Stimulated activated CD4-positive, alpha-beta T cell treated with anti-CD3 and anti-CD28 coated beads, Interleukin-12 subunit alpha, Interleukin-12 subunit beta, amount 100 ng/mL, for 4 hours (primary cell): Measurements from ENCODE around the gene KCNMB2.

Source experiments
- DNase-seq: peaks from one replicate; pipeline ENCODE4 v3.0.0-alpha.2; 2020

KCNMB2 gene

DNA sequence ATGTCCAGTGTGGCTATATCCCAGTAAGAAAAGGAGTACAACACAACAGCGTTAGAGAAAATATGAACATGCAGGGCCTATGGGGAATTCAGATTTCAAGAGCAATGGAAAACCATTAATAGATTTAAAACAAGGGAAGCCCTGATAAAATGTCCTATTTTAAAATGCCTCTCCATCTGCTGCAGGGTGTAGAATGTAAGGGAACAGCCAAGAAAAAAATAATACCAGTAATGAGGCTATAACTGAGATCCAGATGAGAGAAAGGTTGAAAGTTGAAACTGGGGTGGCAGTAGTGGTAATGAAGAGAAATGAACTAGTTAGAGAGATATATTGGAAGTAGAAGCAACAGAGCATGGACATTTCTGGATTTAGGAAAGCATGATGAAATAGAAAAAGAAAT, 226.1 kb downstream of the KCNMB2 start:
- DNase-seq = no peak

DNA sequence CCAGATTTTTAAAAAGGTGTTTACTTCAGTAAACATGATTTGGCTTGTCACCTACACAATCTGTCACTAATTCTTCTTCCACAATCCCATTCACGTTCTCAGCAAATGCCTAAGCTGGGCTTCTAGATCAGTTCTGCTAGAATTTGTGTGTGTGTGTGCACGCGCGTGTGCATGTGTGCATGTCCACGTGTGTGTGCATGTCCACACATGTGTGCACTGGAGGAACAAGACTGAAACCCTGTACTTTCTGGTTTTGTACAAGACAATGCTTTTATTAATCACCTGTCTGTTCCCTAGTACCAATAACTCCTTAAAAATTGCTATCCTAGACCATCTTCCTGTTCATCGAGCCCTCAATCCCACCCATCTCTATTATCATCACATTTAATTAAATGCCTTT, 229.2 kb downstream of the KCNMB2 start:
- DNase-seq = no peak

DNA sequence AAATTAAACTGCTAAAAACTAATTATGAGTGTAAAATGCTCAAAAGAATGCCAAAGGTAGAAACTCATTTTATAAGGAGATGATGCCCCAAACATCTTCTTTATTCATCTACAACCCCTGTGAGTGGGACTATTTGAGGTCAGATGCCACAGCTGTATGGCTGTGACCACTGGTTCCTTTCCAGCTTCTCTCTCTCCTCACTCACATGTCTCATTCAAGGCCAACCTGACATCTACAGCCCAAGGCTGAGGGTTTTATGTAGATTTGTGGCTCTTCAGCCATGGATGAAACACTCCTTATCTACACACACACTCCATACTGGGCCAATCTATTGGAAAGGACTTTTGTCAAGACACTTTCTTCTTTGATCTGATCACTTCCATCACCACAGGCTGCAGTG, 231.3 kb downstream of the KCNMB2 start:
- no peak for DNase-seq

DNA sequence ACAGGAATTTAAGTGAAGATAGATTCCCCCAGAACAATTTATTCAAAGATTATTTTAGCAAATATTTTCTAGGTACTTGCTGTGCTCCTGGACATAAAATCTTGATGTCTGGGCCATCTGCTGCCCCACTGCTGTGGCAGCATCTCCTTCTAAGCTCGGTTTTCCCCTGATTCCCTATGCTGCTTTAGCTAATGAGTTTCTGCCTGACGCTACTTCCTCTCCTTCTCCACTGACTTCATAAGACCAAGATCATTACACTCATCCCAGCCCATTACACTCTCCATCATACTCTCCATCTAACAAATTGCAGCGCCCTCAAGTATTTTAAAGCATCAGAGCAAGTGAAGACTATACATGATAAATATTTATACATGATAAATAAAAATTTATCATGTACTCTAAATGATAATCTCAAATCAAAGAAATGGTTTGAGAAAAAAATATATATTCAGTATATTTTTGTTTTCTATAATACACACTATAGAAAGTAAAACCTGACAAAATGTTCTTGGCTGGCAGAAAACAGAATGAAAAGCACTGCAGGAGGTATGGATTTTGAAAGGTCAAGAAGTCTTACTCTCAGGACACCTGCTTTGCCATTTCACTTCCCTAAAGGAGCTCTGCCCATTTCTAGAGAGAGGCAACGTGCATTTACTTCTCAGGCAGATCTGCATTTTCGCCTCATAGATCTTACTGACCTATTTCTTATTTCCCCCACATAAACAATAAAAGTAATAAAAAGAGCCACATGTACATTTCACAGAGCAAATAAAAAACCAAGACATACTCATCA, 232.0 kb downstream of the KCNMB2 start:
- no peak for DNase-seq

DNA sequence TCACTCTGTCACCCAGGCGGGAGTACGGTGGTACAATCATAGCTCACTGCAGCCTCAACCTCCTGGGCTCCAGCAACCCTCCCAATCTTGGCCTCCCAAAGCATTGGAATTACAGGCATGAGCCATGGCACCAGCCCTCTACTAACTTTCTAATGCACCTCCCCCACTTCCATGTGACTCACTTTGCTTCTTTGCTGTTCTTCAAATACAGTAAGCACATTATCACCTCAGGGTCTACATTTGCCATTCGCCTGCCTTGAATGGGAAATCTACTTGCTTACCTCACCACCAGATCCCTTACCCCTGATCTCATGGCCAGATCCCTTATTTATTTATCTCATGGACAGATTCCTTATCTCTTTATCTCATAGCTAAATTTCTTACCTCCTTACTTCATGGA, 235.3 kb downstream of the KCNMB2 start:
- no peak for DNase-seq

DNA sequence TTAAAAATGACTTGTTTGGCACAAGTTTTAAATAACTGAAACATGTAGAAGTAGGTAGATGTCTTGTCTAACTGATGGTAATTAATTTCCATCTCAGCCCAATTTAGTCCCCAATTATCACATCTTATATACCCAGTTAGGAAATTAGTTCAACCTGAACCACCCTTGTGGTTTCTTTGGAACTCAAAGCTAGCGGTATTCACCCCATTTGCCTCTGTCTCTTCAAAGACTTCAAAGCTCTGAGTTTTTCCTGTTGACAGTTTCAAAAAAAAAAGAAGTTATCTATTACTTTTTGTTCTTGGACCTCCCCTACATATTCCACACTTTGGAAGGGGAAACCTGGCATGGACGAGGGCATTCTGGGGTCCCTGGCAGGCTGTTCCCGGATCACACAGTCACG, 236.5 kb downstream of the KCNMB2 start:
- no peak for DNase-seq

DNA sequence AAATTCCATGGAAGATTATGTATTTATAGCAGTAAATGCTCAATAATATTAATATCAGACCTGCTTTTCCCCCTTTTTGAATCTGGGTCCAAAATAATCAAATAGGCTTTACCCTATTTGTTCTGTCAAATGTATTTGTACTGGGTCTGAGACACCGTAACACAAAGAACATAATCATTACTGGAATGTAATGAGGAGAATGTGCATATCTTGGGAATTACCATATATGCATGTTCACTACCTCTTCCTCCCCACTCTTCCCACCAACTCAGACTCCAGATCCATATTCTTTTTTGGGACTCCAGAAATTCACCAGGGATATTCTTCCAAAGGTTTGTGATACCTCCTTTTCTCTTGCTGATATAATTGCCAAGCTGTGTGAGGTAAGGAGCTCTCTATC, 237.1 kb downstream of the KCNMB2 start:
- DNase-seq = no peak

DNA sequence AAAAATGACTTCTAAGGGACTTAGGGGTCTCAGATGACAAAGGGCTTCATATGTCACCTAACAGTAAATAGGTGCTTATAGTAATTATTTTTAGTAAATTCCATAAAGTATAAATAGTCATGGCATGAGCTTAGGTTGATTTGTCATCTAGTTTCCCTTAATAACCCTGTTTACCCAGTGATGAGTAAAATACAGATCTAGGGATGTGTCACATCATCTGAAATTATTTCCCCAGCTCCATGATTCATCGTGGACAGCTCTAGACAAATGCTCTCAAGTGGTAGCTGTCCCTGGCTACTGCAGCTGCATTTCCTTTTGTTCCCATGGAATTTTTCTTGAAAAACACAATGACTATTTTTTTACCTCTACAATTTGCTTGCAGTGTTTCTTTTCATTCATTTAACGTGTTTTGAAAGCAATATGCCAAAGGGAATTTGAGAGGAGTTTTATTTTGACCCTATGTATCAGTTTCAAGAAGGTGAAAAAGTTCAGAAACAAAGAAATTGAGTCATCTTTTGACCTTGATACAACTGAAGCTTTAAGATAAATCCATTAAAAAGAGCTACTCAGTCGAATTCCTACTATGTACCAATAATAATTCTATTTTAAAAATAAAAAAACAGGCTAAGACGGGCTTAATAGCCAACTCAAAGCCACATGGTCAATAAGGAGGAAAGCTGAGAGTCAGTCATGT, 241.6 kb downstream of the KCNMB2 start:
- DNase-seq = no peak

DNA sequence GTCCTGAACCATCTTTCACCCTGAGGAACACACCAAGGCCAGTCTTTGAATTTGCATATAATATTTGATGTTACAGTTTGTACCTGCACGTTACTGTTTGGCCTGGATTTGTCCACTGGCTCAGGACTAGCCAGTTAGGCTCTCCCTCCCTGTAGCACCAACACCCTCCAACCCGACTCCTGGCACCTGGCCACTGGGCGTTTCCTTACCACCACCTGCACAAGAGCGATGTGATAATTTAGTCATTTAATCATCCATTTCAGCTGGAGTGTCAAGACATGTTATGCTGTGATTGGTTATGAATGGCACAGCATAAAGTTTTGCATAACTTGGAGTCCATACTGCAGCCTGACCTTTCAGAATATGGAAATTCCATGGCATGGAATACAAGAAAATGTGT, 242.4 kb downstream of the KCNMB2 start:
- DNase-seq = no peak

DNA sequence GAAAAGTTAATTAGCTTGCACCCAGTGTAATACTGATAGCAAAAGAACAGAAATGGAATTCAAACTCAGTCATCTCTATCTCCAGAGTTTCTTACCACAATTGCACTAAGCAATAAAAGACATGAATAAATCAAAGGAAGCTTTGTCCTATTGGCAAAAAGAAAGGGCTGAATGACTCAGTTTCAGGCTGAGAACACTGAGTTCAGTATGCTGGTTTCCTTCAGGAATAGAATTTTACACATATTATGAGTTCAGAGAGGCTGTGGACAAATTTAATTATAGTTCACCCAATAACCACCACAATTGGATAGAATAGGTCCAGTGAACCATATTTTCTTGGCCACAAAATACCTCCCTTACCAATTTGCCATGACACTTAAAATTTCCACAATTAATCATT, 249.7 kb downstream of the KCNMB2 start:
- DNase-seq = no peak

DNA sequence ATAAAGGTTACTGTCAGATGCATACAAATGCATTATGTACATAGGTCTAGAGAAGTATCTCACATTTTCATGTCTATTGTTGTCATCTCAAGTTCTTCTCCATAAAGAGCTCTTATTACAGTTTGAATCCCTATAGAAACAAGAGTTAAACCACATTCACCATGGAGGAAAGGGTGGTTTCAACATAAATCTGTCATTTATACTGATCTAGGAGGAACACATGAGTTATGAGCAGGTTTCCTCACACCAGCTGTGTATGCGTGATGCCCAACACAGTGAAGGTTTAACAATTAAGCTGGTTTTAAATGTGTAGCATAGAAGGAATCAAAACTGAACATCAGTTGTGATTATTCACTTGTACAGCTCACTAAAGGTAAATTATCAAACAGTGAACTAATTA, 251.7 kb downstream of the KCNMB2 start:
- DNase-seq = no peak

DNA sequence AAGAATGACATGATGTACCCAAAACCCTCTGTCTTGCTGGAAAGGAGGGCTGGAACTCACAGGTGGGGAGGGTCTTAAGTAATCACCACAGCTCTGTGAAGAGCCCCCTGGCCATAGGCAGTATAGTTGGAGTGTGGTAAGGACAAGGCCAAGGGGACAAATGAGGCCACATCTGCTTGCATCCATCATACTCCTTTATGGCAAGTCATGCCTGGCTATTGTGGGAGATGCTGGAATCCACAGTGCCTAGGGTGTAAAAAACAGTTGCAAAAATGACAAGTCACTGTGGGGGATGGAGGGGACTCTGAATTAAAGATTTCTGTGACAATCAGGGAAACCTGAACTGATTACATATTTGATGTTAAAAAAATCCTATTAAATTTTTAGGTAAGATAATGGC, 258.5 kb downstream of the KCNMB2 start:
- no peak for DNase-seq

DNA sequence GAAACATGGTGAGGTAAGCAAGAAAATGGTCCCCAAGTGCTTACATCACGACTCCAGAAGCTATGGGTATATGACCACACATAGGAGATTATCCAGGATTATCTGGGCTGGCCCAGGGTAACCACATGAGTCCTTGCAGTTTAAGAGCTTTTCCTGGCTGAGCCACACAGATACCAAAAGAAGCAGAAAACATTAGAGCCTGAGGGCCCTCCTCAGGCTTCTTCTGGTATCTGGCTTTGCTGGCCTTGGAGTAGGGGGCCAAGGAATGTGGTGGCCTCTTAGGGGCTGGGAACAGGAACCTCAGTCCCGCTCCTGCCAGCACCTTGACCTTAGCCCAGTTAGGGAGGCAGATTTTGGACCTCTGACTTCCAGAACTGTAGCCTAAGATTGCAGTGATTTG, 259.1 kb downstream of the KCNMB2 start:
- no peak for DNase-seq

DNA sequence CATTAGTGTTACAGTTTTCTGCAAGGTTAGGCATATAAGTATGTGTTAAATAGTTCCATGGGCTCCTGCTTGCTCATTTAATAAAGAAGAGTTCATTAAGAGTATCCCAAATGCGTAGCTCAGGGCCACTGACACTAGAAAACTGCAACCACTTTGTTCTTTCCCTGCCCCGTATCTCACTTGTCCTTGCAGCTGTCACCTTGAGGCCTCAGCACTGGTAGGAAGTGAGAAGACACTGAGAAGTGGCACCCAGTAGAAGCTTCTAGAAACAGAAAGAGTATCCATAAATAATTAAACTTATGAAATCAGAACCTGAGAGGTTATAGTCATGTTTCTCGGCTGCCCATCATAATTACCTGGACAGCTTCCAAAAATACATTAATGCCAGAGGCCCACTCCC, 266.0 kb downstream of the KCNMB2 start:
- no peak for DNase-seq

DNA sequence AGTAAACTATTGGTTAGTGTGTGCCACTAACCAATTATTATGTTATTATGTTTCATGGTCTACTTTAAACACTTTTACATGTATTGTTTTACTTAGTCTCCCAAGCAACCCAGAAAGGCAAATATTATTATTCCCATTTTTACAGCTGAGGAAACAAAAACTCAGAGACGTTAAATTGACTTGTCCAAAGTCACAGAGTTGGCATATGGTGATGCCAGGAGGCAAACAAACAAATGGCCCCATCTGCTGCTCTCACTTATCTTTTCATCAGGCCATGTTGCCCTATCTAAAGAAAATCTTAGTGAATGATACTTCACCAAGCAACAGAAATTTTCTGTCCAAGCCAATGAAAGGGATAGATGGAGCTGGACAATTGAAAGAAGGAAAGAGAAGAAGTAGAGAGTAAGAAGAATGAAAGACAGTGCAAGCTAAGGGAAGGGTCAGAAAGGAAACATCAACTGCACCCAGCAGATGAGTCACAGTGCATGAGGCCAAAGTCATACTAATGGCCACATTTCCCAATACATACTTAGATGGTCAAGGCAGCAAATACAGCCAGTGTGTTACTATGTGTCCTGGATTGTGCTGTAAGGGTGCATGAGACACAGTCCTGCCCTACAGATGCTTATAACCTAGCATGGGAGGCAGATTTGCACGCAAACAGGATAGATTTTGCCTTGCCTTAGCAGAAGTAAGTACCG, 266.9 kb downstream of the KCNMB2 start:
- no peak for DNase-seq

DNA sequence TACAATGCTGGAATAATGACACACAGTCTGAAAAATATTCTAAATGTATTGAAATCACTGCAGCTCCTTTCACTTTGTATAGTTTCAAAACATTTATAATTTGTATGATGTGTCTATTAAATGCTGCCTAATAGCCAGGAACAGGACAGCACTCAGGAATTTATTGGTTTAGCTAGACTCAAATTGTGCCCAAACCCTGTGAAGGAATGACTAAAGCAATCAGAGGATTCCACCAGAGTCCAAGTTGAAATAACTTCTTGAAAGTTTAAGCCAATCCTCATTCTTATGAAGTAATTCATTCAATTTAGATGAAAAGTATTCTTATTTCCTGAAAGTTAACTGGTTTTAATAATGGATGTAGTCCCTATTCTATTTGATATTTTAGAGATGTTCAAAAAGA, 268.4 kb downstream of the KCNMB2 start:
- no peak for DNase-seq

DNA sequence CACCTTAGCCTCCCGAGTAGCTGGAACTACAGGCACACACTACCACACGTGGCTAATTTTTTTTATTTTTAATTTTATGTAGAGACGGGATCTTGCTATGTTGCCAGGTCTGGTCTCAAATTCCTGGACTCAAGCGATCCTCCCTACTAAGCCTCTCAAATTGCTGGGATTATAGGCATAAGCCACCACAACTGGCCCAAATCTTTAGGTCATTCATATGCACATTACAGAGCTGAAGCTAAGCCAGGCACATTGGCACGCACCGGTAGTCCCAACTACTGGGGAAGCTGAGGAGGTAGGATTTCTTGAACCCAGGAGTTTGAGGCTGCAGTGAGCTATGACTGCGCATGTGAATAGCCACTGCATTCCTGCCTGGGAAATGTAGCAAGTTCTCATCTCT, 269.5 kb downstream of the KCNMB2 start:
- DNase-seq = no peak

DNA sequence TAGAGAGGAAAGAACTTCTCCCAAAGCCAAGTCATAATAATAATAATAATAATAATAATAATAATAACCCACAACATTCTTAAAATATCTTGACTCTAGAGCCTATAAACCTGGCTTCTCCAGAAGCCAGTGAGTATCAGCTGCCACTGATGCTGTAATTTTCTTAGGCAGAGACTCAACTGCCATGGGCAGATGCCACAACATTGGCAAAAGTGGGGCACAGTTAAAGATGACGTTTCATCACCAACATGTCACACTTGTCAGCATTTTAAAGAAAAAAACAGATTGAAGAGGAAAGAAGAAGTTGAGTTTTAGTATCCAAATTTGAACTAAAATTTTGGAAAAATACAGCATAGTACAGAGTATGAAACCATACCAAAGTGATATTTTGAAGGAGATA, 270.4 kb downstream of the KCNMB2 start:
- DNase-seq = no peak

DNA sequence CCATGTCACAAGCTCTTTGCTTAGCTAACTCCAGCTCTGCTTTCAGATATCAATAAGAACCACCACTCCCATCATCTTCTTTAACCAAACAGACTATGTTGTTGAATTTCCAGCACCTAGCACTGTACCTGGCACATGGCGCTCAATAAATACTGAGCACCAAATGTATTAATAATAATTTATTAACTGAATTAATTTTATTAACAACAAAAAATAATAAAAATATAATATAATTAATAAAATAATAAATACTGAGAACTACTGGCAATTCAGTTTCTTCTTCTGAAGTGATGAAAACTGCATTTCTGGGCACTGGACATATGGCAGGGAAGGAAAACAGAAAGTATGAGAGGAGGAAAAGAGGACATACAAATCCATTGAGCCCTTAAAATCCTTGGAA, 271.5 kb downstream of the KCNMB2 start:
- no peak for DNase-seq

DNA sequence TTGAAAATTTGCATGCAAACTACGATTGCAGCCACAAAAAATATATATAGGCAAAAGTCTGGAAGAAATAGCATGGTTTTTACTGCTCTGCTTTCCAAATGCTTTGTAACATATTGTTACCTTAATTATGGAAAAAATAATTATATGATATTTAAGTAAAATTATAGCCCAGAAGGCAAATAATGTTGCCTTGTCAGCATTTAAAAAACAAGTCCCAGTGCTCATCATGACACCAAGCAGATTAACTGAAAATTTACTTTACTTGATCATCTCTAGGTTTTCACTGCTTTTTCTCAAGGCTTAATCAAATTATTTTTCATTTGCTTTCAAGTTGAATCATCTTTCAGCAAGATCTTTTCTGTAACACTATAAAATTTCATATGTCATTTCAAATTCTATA, 272.5 kb downstream of the KCNMB2 start:
- no peak for DNase-seq

DNA sequence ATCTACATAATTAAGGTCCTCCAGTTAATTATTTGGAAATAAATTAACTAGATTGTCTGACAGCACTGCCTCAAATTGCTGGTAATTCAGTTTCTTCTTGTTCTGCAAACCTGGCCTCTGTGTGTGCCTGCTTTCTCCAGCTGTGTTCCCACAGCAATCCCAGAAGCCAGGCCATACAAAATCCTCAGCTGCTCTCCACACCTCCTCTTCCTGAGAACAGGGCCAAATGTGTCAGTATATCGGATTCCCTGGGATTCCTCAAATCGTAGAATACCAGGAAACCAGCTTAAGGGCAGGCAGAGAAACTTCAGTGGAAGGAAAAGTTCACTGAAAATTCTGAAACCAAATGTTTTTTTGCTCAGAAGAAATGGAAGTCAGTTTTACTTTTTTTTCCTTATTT, 273.9 kb downstream of the KCNMB2 start:
- no peak for DNase-seq

DNA sequence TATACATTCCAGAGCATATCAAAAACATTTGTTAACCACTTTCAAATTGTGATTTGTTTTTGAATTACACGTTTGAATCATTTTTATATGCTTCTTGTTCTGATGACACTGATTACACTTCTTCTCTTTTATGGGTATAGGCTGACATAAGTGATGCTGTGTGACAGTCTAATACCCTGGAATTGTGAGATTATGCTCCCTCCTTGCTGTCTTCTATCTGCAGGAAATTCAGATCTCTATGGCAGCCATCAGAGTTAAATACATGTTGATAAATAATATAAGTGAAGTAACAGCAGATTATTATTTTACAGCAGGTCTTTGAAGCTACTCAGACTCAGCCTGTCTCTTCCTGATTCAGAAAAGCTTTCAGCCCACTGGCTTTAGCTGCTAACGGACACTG, 286.5 kb downstream of the KCNMB2 start:
- no peak for DNase-seq

DNA sequence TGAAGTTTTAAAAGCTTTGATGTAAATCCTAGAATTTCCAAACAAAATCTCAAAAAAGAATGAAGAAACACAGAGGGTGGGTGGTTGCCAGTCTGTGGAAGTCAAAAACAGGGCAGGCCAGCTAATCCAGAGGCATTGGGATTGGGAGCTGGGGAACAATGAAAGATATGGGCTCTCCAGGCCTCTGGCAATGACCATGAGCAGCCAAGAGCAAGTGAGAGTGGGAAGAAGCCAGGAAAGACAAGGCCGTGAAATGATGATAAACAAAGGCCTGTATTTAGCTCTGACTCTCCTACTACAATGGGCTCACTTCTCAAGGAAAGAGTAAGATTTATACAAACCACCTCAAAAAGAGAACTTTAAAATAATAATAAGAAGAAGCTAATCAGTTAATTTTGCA, 286.9 kb downstream of the KCNMB2 start:
- DNase-seq = no peak

DNA sequence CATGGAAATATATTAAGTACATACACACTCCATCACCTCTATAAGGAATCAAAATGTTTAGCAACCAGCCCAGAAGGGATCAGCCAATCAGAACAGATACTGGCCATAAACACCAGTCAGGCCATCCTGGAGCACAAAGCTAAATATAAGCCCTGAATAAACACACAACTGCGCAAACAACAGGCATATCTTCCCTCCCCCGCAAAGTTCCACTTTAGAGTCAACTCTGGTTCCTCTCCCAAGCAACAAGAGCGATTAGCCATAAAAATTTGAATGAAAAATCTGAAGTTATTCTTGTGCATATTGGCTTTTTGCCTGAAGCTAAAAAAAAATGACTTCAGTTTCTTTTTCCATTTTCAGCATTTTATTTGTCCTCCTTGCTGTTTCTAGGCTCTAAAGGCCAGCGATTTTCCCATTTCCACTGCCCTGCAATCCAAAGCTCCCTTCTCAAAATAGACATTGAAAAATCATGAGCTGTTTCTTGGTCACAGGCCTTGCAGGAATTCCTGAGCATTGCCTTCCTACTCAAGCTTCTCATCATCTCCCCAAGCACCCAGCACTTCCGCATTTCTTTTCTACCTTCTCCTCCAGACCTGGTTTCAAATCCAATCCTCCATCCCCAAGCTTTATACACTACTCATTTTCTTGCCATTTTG, 287.5 kb downstream of the KCNMB2 start:
- no peak for DNase-seq
